ENCODE measurements around the gene VAMP5. TPM values are rescaled to one million over a fixed set of nuclear protein-coding genes. Genes with fewer than 3 reads are reported as not detected.
A peak's percentile ranks its signal among the peaks of the same experiment; 100 is the strongest.
"Not testable (repeated sequence)": the region's sequence is repeated elsewhere in the genome, so short reads cannot be mapped to it uniquely, and the experiment has no call there.

VAMP5 gene
- total RNA-seq, 2 experiments from 2014 or later, result 72.0 to 74.4 TPM

GRCh38 chr2:85551698-85552678 is 32.2 kb upstream of the VAMP5 start:
- no peak overlapping the region for H3K4me3 Mint-ChIP-seq
- H3K9me3 Mint-ChIP-seq (ENCODE audit: insufficient read depth), result no peaks in the 10 kb centered on the region
- DNase-seq (peak; percentile 94), ATAC-seq (peak; percentile 79)
- ChIA-PET POLR2A (interaction anchor here (0.6 to 7.1 kb wide), 7 partner anchors 12 to 198 kb away, joined by 3 to 51 read pairs (median 4); partner anchors contain the start of genes ELMOD3, MAT2A, RETSAT and SH2D6), CTCF (interaction anchor here (0.7 to 7.6 kb wide), 34 partner anchors 8 to 586 kb away, joined by 3 to 263 read pairs (median 5); partner anchors contain the start of genes ELMOD3, GGCX, MAT2A and RETSAT)
- H3K36me3 Mint-ChIP-seq (ENCODE audit: low read depth), result peaks cover 39% of the 10 kb centered on the region
- H3K27ac Mint-ChIP-seq, result peak overlapping the region; percentile 23
- no peaks in the 10 kb centered on the region for H3K27me3 Mint-ChIP-seq (ENCODE audit: low read depth)
- peaks cover 6% of the 10 kb centered on the region for H3K4me1 Mint-ChIP-seq (ENCODE audit: low read depth)

- ChIA-PET POLR2A (interaction anchor here (4.7 to 7.1 kb wide), 2 partner anchors 14 to 133 kb away, joined by 39 to 51 read pairs; partner anchors contain the start of genes MAT2A and SH2D6), CTCF (interaction anchor here (1.0 to 7.6 kb wide), 6 partner anchors 10 to 233 kb away, joined by 3 to 263 read pairs (median 44); partner anchors contain the start of genes MAT2A and SH2D6)
- H3K27ac Mint-ChIP-seq, result no peak overlapping the region
- no peaks in the 10 kb centered on the region for H3K27me3 Mint-ChIP-seq (ENCODE audit: low read depth)
- peaks cover 6% of the 10 kb centered on the region for H3K4me1 Mint-ChIP-seq (ENCODE audit: low read depth)
- no peaks in the 10 kb centered on the region for H3K9me3 Mint-ChIP-seq (ENCODE audit: insufficient read depth)
- H3K4me3 Mint-ChIP-seq, result no peak overlapping the region
- ATAC-seq, result no peak
- DNase-seq, result no peak
- peaks cover 34% of the 10 kb centered on the region for H3K36me3 Mint-ChIP-seq (ENCODE audit: low read depth)
Measured at GRCh38 chr2:85553184-85553583, 31.0 kb upstream of the VAMP5 start.

- ATAC-seq (no peak), DNase-seq (no peak)
- Mint-ChIP-seq H3K4me1 (ENCODE audit: low read depth) (peaks cover 19% of the 10 kb centered on the region), H3K27me3 (ENCODE audit: low read depth) (no peaks in the 10 kb centered on the region), H3K9me3 (ENCODE audit: insufficient read depth) (no peaks in the 10 kb centered on the region), H3K36me3 (ENCODE audit: low read depth) (peaks cover 36% of the 10 kb centered on the region), H3K27ac (no peak overlapping the region), H3K4me3 (no peak overlapping the region)
- ChIA-PET CTCF (interaction anchor here (0.9 to 7.6 kb wide), 8 partner anchors 17 to 165 kb away, joined by 3 to 263 read pairs (median 12); partner anchors contain the start of genes MAT2A and SH2D6), POLR2A (interaction anchor here (1.1 to 4.7 kb wide), 3 partner anchors 12 to 233 kb away, joined by 3 to 39 read pairs (median 13); partner anchors contain the start of gene SH2D6)
Measured at GRCh38 chr2:85554980-85555612, 29.1 kb upstream of the VAMP5 start.

GRCh38 chr2:85557130-85557529 is 27.1 kb upstream of the VAMP5 start:
- no peak overlapping the region for H3K4me3 Mint-ChIP-seq
- peaks cover 31% of the 10 kb centered on the region for H3K4me1 Mint-ChIP-seq (ENCODE audit: low read depth)
- no peaks in the 10 kb centered on the region for H3K9me3 Mint-ChIP-seq (ENCODE audit: insufficient read depth)
- no peaks in the 10 kb centered on the region for H3K27me3 Mint-ChIP-seq (ENCODE audit: low read depth)
- ATAC-seq (no peak), DNase-seq (no peak)
- POLR2A ChIA-PET, result interaction anchor here (0.6 to 3.8 kb wide), 5 partner anchors 11 to 1229 kb away, joined by 3 to 13 read pairs (median 5); partner anchors contain the start of gene MAT2A
- H3K27ac Mint-ChIP-seq, result no peak overlapping the region
- CTCF ChIA-PET, result interaction anchor here (0.8 to 2.7 kb wide), 7 partner anchors 12 to 257 kb away, joined by 3 to 22 read pairs (median 3); no protein-coding TSS in a partner anchor
- peaks cover 27% of the 10 kb centered on the region for H3K36me3 Mint-ChIP-seq (ENCODE audit: low read depth)

- H3K4me1 Mint-ChIP-seq (ENCODE audit: low read depth), result peaks cover 31% of the 10 kb centered on the region
- no peak overlapping the region for H3K4me3 Mint-ChIP-seq
- CTCF ChIA-PET, result interaction anchor here (4.9 kb wide), 1 partner anchor 138 kb away, joined by 28 read pairs; the partner anchor contains the start of gene SH2D6
- peaks cover 19% of the 10 kb centered on the region for H3K36me3 Mint-ChIP-seq (ENCODE audit: low read depth)
- ATAC-seq (no peak), DNase-seq (no peak)
- POLR2A ChIA-PET, result interaction anchor here (2.0 kb wide), 1 partner anchor 19 kb away, joined by 7 read pairs; the partner anchor contains the start of gene MAT2A
- H3K27ac Mint-ChIP-seq, result no peak overlapping the region
- H3K9me3 Mint-ChIP-seq (ENCODE audit: insufficient read depth), result no peaks in the 10 kb centered on the region
- H3K27me3 Mint-ChIP-seq (ENCODE audit: low read depth), result no peaks in the 10 kb centered on the region
Measured at GRCh38 chr2:85558160-85558559, 26.1 kb upstream of the VAMP5 start.

- ChIA-PET CTCF (interaction anchor here (0.6 to 4.9 kb wide), 6 partner anchors 9 to 260 kb away, joined by 3 to 32 read pairs (median 3); partner anchors contain the start of gene SH2D6), POLR2A (interaction anchor here (0.7 to 2.1 kb wide), 10 partner anchors 10 to 1193 kb away, joined by 3 to 13 read pairs (median 4); partner anchors contain the start of genes MAT2A, RNF181, SH2D6 and VAMP5)
- not testable (repeated sequence) for DNase-seq; ATAC-seq; H3K27me3 Mint-ChIP-seq (ENCODE audit: low read depth); H3K9me3 Mint-ChIP-seq (ENCODE audit: insufficient read depth)
- Mint-ChIP-seq H3K4me1 (ENCODE audit: low read depth) (peaks cover 38% of the 10 kb centered on the region), H3K27ac (peak overlapping the region; percentile 99), H3K36me3 (ENCODE audit: low read depth) (peaks cover 12% of the 10 kb centered on the region), H3K4me3 (peak overlapping the region; percentile 99)
Measured at GRCh38 chr2:85560403-85560726, 23.9 kb upstream of the VAMP5 start.

GRCh38 chr2:85560812-85561279 is 23.4 kb upstream of the VAMP5 start:
- peaks cover 38% of the 10 kb centered on the region for H3K4me1 Mint-ChIP-seq (ENCODE audit: low read depth)
- H3K27ac Mint-ChIP-seq, result peak overlapping the region; percentile 99
- ATAC-seq, result peak; percentile 26
- POLR2A ChIA-PET, result interaction anchor here (0.6 to 2.1 kb wide), 13 partner anchors 9 to 1193 kb away, joined by 3 to 13 read pairs (median 4); partner anchors contain the start of genes C2orf68, ELMOD3, MAT2A and RETSAT
- H3K9me3 Mint-ChIP-seq (ENCODE audit: insufficient read depth), result no peaks in the 10 kb centered on the region
- CTCF ChIA-PET, result interaction anchor here (0.6 to 4.9 kb wide), 7 partner anchors 9 to 261 kb away, joined by 3 to 32 read pairs (median 3); partner anchors contain the start of genes MAT2A and SH2D6
- H3K27me3 Mint-ChIP-seq (ENCODE audit: low read depth), result no peaks in the 10 kb centered on the region
- peaks cover 11% of the 10 kb centered on the region for H3K36me3 Mint-ChIP-seq (ENCODE audit: low read depth)
- peak overlapping the region; percentile 99 for H3K4me3 Mint-ChIP-seq
- peak; percentile 37 for DNase-seq

- H3K27me3 Mint-ChIP-seq (ENCODE audit: low read depth), result no peaks in the 10 kb centered on the region
- H3K4me3 Mint-ChIP-seq, result peak within 1 kb of the TSS; percentile 99
- H3K27ac Mint-ChIP-seq, result peak within 1 kb of the TSS; percentile 99
- H3K4me1 Mint-ChIP-seq (ENCODE audit: low read depth), result peaks cover 38% of the 10 kb centered on the region
- no peaks in the 10 kb centered on the region for H3K9me3 Mint-ChIP-seq (ENCODE audit: insufficient read depth)
- DNase-seq, result peak; percentile 97
- ChIA-PET CTCF (interaction anchor here (0.6 to 4.9 kb wide), 7 partner anchors 10 to 146 kb away, joined by 3 to 32 read pairs (median 3); partner anchors contain the start of genes MAT2A and SH2D6), POLR2A (interaction anchor here (0.6 to 2.1 kb wide), 13 partner anchors 9 to 245 kb away, joined by 3 to 13 read pairs (median 4); partner anchors contain the start of genes C2orf68, ELMOD3, RETSAT and RNF181)
- ATAC-seq, result peak; percentile 97
- H3K36me3 Mint-ChIP-seq (ENCODE audit: low read depth), result peaks cover 11% of the 10 kb centered on the region
Measured at GRCh38 chr2:85561280-85562212, 22.7 kb upstream of the VAMP5 start, which contains the start of gene GGCX. TSS of gene GGCX (minus strand) at chr2:85561493. CDS start at chr2:85561428, 65 bp downstream.

GRCh38 chr2:85564144-85564563 is 20.1 kb upstream of the VAMP5 start:
- CTCF ChIA-PET, result interaction anchor here (3.8 kb wide), 1 partner anchor 12 kb away, joined by 10 read pairs; no protein-coding TSS in a partner anchor

More at GRCh38 chr2:85564144-85564563, 20.1 kb upstream of the VAMP5 start:
- peaks cover 33% of the 10 kb centered on the region for H3K4me1 Mint-ChIP-seq (ENCODE audit: low read depth)
- no peak for ATAC-seq
- H3K27me3 Mint-ChIP-seq (ENCODE audit: low read depth), result no peaks in the 10 kb centered on the region
- no peak for DNase-seq
- POLR2A ChIA-PET, result interaction anchor here (0.6 to 1.3 kb wide), 2 partner anchors 31 to 111 kb away, joined by 3 to 4 read pairs; partner anchors contain the start of gene RNF181
- peak overlapping the region; percentile 7 for H3K27ac Mint-ChIP-seq
- no peaks in the 10 kb centered on the region for H3K9me3 Mint-ChIP-seq (ENCODE audit: insufficient read depth)
- H3K4me3 Mint-ChIP-seq, result no peak overlapping the region
- H3K36me3 Mint-ChIP-seq (ENCODE audit: low read depth), result peaks cover 2% of the 10 kb centered on the region
